DND-41 (cell line): ENCODE data around the gene ARV1.

Source experiments
- EZH2 ChIP-seq: IDR thresholded peaks from 3 replicates; pipeline ENCODE4 v1.6.1; 2012; ENCODE audit warnings: borderline replicate concordance, low read depth, mild to moderate bottlenecking, moderate library complexity, low read length, inconsistent platforms; ENCODE audit not compliant: severe bottlenecking
- TF ChIP-seq, protein P1 (sequence below): IDR thresholded peaks from 2 replicates; pipeline ENCODE4 v1.5.1; 2012; ENCODE audit warnings: borderline replicate concordance, low read length, moderate library complexity, mild to moderate bottlenecking; ENCODE audit not compliant: poor library complexity, severe bottlenecking; ENCODE audit errors: extremely low read depth

DNA sequence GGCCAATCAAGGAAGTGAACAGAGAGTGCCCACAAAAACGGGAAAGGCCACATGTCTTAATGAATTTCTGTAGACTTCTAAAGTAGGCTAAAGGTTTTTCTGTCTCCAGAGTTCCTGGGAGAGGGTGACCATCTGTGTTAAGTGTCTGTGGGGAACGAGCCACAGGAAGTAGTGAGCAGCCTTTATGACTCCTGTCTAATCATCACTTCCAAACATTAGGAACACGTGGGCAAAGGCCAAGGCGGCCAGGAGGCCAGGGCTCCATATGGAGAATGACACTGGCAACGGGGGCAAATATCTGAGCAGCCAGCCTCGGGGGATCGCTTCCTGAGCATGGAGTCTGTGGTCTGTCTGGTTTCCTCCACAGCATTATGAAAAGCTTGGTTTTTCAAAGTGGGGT is 54.1 kb downstream of the ARV1 start:
- TF ChIP-seq, protein P1, sequence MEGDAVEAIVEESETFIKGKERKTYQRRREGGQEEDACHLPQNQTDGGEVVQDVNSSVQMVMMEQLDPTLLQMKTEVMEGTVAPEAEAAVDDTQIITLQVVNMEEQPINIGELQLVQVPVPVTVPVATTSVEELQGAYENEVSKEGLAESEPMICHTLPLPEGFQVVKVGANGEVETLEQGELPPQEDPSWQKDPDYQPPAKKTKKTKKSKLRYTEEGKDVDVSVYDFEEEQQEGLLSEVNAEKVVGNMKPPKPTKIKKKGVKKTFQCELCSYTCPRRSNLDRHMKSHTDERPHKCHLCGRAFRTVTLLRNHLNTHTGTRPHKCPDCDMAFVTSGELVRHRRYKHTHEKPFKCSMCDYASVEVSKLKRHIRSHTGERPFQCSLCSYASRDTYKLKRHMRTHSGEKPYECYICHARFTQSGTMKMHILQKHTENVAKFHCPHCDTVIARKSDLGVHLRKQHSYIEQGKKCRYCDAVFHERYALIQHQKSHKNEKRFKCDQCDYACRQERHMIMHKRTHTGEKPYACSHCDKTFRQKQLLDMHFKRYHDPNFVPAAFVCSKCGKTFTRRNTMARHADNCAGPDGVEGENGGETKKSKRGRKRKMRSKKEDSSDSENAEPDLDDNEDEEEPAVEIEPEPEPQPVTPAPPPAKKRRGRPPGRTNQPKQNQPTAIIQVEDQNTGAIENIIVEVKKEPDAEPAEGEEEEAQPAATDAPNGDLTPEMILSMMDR = no peak
- no peak for TF ChIP-seq EZH2
